ENCODE data around the gene CYFIP1.

DNA sequence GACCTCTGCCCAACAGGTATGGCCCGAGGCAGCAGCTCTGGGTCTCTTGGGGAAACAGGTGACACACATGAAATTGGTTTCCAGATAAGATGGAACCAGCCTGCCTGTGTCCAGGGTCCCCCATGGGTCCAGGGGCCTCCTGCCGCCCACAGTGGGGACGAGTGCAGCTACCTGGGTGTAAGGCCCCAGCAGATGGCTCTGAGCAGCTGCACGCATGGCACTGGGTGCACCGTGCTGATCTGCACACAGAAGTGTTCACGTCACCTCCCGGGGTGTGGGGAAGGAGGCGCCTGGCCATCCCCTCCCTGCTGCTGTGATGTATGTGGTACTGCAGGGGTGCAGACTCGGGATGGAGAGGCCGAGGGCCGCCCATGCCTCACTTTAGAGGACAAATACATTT, 78.1 kb downstream of the CYFIP1 start:
- TF ChIP-seq, protein P1, sequence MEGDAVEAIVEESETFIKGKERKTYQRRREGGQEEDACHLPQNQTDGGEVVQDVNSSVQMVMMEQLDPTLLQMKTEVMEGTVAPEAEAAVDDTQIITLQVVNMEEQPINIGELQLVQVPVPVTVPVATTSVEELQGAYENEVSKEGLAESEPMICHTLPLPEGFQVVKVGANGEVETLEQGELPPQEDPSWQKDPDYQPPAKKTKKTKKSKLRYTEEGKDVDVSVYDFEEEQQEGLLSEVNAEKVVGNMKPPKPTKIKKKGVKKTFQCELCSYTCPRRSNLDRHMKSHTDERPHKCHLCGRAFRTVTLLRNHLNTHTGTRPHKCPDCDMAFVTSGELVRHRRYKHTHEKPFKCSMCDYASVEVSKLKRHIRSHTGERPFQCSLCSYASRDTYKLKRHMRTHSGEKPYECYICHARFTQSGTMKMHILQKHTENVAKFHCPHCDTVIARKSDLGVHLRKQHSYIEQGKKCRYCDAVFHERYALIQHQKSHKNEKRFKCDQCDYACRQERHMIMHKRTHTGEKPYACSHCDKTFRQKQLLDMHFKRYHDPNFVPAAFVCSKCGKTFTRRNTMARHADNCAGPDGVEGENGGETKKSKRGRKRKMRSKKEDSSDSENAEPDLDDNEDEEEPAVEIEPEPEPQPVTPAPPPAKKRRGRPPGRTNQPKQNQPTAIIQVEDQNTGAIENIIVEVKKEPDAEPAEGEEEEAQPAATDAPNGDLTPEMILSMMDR (IDR thresholded peaks at IDR 0.05): no peak
- no peak for TF ChIP-seq POLR2A (IDR thresholded peaks at IDR 0.05)

Measured in testis (tissue), 2 donors.